Left ventricle myocardium inferior (tissue), 1 donor: Measurements from ENCODE around the gene S100A14. TPM values are rescaled to one million over a fixed set of nuclear protein-coding genes. Genes with fewer than 3 reads are reported as not detected.

Experiments
- DNase-seq: peaks from one replicate; pipeline ENCODE4 v3.0.0-alpha.2; 2020
- H3K27ac ChIP-seq: fragments of 200-600 bp; replicated peaks from 2 replicates; pipeline ENCODE4 v1.8.0; 2021
- H3K27me3 ChIP-seq: fragments of 200-600 bp; 2 replicates; pipeline ENCODE4 v1.8.0; 2021; ENCODE audit warnings: low read depth
- H3K36me3 ChIP-seq: fragments of 200-600 bp; 2 replicates; pipeline ENCODE4 v1.8.0; 2021
- H3K4me1 ChIP-seq: fragments of 200-600 bp; 2 replicates; pipeline ENCODE4 v1.8.0; 2021
- H3K4me3 ChIP-seq: fragments of 200-600 bp; 2 replicates; pipeline ENCODE4 v1.8.0; 2021; ENCODE audit warnings: mild to moderate bottlenecking, moderate library complexity
- H3K9me3 ChIP-seq: fragments of 200-600 bp; replicated peaks from 2 replicates; pipeline ENCODE4 v1.8.0; 2021
- intact Hi-C: fragments of 100-400 bp; cut with micrococcal nuclease; formaldehyde crosslinking; loops from one replicate; pipeline ENCODE4 v1.11.0; 2022
- total RNA-seq: library from RNA; stranded (reverse); fragmentation: NEBNext Ultra II Directional; extraction: Animal tissue kit (Norgen Biotek cat#: 25700); gene quantifications from one replicate; pipeline ENCODE4 v1.2.1, GENCODE V29; 2021
- TF ChIP-seq, protein P1 (sequence below): fragments of 200-600 bp; IDR thresholded peaks from 2 replicates; pipeline ENCODE4 v1.8.0; 2021; ENCODE audit warnings: antibody characterized with exemption, mild to moderate bottlenecking, borderline replicate concordance
- donor health status: DM: no; HTN: yes; CAD: no; lungs with severe emphysema.

S100A14 gene
- total RNA-seq, 1 donor from 2014 or later, result 6.5 TPM

- peaks cover 69% of the 10 kb centered on the region for H3K4me1 ChIP-seq
- intact Hi-C loops, result no loop called here
- DNase-seq, result no peak
- peak overlapping the region; percentile 87 for H3K27ac ChIP-seq
- no peaks in the 10 kb centered on the region for H3K9me3 ChIP-seq
- H3K4me3 ChIP-seq, result peak overlapping the region; percentile 74
- H3K27me3 ChIP-seq, result no peaks in the 10 kb centered on the region
- peaks cover 8% of the 10 kb centered on the region for H3K36me3 ChIP-seq
- TF ChIP-seq, protein P1, sequence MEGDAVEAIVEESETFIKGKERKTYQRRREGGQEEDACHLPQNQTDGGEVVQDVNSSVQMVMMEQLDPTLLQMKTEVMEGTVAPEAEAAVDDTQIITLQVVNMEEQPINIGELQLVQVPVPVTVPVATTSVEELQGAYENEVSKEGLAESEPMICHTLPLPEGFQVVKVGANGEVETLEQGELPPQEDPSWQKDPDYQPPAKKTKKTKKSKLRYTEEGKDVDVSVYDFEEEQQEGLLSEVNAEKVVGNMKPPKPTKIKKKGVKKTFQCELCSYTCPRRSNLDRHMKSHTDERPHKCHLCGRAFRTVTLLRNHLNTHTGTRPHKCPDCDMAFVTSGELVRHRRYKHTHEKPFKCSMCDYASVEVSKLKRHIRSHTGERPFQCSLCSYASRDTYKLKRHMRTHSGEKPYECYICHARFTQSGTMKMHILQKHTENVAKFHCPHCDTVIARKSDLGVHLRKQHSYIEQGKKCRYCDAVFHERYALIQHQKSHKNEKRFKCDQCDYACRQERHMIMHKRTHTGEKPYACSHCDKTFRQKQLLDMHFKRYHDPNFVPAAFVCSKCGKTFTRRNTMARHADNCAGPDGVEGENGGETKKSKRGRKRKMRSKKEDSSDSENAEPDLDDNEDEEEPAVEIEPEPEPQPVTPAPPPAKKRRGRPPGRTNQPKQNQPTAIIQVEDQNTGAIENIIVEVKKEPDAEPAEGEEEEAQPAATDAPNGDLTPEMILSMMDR, result no peak
Observed at GRCh38 chr1:153612111-153612754, 3.9 kb downstream of the S100A14 start.

DNA sequence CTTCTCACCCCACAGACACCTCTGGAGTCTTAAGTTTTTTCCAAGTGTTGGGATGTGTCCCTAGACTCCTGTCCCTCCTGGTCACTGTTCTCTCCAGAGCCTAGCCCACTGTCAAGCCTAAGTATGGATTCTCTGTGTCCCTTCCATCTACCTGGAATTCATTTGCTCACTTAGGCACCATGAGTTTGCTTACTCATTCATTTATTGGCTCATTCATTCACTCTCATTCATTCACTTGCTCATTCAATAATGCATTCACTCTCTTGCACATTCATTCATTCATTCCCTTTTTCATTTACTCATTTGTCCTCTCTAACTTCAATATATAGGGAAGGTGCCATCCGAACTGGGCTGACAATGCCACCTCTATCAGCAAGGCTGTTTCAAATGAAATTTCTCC lies 4.8 kb downstream of the S100A14 start:
- peak overlapping the region; percentile 74 for H3K4me3 ChIP-seq
- TF ChIP-seq, protein P1, result no peak
- H3K9me3 ChIP-seq, result no peaks in the 10 kb centered on the region
- intact Hi-C loops, result no loop called here
- H3K4me1 ChIP-seq, result peaks cover 67% of the 10 kb centered on the region
- H3K27me3 ChIP-seq, result no peaks in the 10 kb centered on the region
- DNase-seq, result no peak
- H3K36me3 ChIP-seq, result peaks cover 17% of the 10 kb centered on the region
- no peak overlapping the region for H3K27ac ChIP-seq

GRCh38 chr1:153610811-153611301 lies 5.3 kb downstream of the S100A14 start:
- H3K4me1 ChIP-seq, result peaks cover 62% of the 10 kb centered on the region
- DNase-seq, result no peak
- no peaks in the 10 kb centered on the region for H3K9me3 ChIP-seq
- peak overlapping the region; percentile 74 for H3K4me3 ChIP-seq
- intact Hi-C loops, result no loop called here
- H3K36me3 ChIP-seq, result peaks cover 20% of the 10 kb centered on the region
- peak overlapping the region; percentile 90 for H3K27ac ChIP-seq
- H3K27me3 ChIP-seq, result no peaks in the 10 kb centered on the region
- TF ChIP-seq, protein P1, result no peak

DNA sequence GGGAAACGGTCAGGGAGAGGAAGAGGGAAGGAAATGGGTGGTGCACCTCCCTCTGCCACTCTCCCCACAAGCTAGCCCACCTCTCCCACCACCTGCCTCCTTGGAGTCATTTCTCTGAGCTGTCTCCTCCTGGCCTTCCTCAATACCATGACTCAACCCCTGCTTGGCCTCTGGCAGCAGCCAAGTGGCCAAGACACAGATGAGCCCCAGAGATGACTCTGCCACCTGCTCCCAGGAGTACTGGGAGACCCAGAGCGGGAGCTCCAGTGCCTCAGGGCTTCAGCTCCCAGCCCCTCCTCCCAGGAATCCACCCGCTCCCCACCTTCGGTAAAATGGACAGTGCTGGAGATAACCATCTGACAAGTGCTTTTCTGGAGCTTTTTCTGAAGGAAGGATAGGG lies 5.8 kb downstream of the S100A14 start:
- H3K9me3 ChIP-seq, result no peaks in the 10 kb centered on the region
- H3K4me3 ChIP-seq, result peak overlapping the region; percentile 2
- H3K27ac ChIP-seq, result peak overlapping the region; percentile 90
- TF ChIP-seq, protein P1, result no peak
- H3K4me1 ChIP-seq, result peaks cover 60% of the 10 kb centered on the region
- intact Hi-C loops, result no loop called here
- peaks cover 26% of the 10 kb centered on the region for H3K36me3 ChIP-seq
- H3K27me3 ChIP-seq, result no peaks in the 10 kb centered on the region
- DNase-seq, result no peak

DNA sequence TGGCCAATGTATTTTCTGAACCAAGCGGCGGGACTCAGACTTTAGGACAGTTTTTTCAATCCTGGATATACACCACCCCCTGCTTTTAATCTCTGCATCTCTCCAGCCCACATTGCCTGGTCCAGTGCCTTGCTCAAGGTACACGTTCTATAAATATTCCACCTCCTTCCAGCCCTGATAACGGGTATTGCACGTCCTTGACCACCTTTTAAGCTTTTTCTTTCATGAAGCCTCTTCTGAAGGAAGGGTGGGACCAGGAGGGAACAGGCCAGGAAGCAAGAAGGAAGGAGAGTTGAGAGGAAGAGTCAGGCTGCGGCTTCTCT lies 6.6 kb downstream of the S100A14 start:
- intact Hi-C loops, result no loop called here

More for the DNA sequence above, 6.6 kb downstream of the S100A14 start:
- Histone ChIP-seq H3K27ac (peak overlapping the region; percentile 90), H3K27me3 (no peaks in the 10 kb centered on the region), H3K4me3 (peak overlapping the region; percentile 67), H3K9me3 (no peaks in the 10 kb centered on the region), H3K36me3 (peaks cover 29% of the 10 kb centered on the region), H3K4me1 (peaks cover 60% of the 10 kb centered on the region)
- DNase-seq, result no peak
- TF ChIP-seq, protein P1, result no peak
